HG03575 (cell line): Measurements from ENCODE around the gene RELN.

Experiments used
- ATAC-seq: cut with Tn5 transposase; IDR thresholded peaks from one replicate; pipeline ENCODE4 v1.9.1; 2021; ENCODE audit not compliant: unreplicated experiment, insufficient number of reproducible peaks, low FRiP score; ENCODE audit errors: extremely low read depth

RELN gene

DNA sequence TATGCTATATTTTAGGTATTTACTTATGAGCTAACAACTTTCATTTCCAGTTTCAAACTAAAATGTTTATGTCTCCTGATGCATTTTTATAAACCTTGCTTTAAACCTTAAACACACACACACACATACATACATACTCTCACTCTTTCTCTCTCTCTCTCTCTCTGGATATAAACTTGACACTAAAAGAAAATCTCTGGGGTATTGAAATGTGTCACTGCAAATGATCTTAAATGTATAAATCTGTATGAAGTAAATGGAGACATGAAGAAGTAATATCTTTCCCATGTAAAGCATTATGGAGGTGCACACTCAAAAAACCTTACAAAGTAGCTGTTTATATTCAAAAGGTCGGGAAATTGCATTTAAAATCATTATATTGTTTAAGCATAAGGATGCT lies 37.0 kb downstream of the RELN start:
- ATAC-seq: no peak

DNA sequence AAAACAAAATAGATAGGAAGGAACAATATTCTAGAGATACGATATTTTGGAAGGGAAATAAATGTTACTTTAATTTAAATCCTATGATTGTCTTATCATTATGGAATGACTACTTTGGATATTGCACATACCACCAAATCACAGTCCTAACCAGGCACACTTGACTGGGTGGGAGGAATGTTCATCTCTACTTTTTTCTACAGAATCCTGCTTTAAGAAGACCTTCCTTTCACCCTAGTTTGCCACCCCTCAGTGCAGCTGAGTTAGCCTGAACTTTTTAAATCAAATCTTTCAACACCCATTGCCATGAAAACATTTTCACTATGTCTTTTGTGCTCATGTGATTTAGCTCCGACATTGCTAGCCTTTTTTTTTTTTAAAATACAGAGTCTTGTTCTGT lies 38.1 kb downstream of the RELN start:
- ATAC-seq: no peak

DNA sequence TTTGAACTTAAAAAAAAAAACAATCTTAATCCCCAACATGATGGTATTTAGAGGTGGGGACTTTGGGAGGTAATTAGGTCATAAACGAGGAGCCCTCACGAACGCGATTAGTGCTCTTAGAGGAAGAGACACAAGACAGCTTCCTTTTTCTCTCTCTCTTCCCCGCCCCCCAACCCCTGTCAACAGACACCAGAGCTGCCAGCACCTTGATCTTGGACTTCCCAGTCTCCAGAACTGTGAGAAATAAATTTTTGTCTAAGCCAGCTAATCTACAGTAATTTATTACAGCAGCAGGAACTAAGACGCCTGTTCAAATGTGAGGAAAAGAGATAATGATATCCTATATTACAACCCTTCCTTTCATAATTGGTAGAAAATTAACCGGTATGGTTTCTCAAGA lies 40.1 kb downstream of the RELN start:
- no peak for ATAC-seq

DNA sequence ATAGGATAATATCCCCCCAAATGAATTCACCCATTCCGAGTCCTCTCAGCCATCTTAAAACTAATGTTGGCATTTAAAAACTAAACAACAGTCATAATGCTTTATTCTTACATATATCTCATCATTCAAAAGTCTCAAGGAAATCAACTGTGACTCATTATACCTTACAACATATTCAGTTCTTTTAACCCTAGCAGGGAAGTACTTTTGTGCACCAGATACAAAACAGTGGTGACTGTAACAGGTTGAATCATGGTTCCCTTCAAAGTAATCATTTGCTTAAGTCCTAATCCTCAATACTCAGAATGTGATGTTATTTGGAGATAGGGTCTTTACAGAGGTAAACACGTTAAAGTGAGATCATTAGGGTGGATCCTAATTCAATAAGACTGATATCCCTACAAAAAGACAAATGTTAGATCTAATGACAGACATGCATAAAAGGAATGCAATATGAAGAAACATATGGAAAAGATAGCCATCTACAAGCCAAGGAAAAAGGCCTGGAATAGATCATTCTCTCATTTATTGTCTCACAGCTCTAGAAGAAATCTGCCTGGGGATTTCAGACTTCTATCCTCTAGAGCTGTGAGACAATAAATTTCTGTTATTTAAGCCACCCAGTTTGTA lies 42.3 kb downstream of the RELN start:
- ATAC-seq: no peak

DNA sequence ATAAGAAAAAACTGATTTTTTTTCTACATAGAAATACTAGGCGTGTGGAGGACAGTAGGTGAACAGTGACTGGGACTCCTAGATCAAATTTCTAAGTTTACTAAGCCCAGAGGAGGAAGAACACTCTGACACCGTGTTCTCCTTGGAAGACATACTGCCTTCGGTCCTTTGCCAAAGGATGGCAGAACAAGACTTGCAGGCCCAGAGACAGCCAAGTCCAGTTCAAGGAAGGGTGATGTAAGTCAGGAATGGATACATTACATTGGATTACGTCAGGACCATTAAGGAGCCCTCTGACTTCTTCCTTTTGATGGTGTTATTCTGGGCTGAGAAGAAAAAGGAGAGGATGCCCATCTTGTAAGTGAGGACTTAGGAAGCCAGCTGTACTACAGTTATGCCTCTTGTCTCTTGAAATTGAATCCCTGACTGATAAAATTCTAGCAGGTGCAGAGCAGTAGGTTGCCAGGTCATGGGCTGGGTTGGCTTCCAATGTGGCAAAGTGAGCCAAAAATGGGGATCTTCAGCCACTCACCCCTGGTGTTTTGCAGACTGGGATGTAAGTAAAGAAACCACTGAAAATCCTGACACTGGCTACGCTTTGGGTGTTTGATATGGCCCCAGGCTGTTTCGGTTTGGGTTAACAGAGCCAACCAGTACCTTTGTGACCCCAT lies 45.1 kb downstream of the RELN start:
- no peak for ATAC-seq

DNA sequence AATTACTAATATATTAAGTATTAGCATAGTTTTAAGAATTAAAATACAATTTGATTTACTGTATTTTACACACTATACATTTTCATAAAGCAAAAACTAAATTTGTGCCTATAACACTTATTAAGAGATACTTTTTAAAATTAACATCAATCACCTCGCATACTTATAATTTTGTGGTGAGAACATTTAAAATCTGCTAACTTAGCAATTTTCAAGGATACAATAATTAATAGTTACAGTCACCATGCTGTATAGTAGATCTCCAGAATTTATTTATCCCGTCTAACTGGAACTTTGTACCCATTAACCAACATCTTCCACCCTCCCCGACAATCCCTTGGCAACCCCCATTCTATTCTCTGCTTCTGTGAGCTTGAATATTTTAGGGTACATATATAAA lies 47.5 kb downstream of the RELN start:
- ATAC-seq: no peak

DNA sequence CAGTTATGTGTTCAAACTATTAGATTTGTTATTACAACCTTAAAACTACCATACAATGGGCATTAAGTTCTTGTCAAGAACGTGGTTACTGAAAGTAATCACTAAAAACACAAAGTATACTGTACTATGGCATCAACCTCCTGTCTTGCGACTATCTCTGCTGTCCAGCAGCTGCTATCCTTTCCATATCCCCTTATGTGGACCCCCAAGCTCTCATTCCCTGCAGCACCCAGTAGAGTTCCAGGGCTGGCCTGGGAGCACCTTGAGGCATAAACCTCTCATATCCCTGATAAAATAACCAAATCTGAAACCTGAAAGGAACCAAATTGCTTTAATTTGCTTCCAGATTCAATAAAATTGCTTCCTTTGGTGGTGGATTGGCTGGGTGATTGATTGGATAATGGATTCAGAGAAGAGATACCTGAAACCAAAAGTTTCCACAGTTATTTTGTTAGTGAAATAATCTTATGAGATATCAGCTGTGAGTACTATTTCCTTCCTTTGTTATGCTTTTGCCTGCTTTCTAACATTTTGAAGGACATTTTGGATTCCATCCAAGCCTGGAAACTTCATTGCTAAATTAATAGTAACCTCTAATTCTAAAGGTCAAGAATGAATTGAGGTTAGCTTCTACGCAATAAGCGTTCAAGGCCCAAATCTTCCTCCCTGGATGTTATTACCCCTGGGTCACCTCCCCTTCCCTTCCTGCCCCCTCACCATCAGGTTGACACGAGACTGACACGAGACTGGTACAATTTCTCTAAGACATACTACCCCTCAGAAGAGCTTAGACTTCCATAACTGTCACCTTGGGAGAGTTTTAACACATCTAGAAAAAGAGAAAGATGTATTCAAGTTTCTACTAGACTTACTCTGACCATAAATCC lies 48.8 kb downstream of the RELN start:
- no peak for ATAC-seq

DNA sequence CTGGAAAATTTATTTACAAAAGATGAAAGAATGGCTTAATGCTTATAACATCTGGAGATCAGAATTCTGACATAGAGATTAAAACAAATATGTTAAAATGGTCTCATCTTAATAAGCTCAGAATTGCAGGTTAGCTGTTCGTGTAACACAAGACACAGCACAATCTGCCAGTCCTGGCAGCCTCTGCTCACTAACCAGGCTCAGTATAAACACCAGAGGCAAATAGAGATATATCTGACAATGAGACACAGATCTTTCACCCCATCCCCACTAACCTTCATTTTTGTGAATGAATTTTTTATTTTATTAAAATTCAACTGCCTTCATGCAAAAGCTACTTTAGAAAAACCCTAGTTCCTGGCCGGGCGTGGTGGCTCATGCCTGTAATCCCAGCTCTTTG lies 51.8 kb downstream of the RELN start:
- ATAC-seq: no peak

DNA sequence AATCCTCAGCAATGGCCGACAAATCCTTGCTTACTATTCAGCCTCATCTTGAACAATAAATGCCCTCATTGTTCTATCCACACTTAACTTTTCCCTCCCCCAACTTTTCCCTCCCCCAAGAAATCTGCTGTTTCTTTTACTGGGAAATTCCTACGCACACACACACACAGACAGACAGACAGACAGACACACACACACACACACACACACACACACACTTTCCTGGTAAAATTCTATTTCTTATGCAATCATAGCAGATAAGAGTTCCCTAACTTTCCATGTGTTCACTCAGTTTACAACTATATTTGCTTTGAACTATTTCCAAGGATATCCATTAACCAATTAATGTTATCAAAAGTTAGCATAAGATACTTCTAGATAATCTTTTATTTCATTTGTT lies 52.9 kb downstream of the RELN start:
- ATAC-seq: no peak

DNA sequence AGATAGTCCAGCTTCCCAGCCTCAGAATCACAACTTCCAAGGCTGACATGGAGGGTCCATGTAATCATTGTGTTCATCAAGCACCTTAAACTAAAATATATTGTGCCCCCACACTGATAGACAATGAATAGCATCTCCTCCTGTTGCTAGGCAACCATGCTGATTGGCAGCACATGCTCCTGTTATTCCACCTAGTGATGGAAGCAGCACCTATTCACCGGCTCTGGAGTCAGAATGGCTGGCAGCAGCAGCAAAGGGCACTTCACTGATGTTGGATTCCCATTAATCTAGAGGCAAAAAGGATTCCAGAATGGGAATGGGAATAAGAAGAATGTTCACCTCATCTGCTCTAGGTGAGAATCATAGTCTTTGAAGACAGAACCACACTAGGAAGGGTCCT lies 55.0 kb downstream of the RELN start:
- no peak for ATAC-seq

DNA sequence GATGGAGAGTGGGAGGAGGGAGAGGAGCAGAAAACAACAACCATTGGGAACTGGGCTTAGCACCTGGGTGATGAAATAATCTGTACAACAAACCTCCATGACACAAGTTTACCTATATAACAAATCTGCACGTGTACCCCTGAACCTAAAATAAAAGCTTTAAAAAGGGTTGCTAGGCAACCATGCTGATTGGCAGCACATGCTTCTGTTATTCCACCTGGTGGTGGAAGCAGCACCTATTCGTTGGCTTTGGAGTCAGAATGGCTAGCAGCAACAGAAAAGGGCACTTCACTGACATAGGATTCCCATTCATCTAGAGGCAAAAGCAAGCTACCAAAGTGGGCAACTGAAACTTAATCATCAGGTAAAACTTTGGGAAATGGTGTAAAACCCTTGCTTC lies 57.1 kb downstream of the RELN start:
- no peak for ATAC-seq

DNA sequence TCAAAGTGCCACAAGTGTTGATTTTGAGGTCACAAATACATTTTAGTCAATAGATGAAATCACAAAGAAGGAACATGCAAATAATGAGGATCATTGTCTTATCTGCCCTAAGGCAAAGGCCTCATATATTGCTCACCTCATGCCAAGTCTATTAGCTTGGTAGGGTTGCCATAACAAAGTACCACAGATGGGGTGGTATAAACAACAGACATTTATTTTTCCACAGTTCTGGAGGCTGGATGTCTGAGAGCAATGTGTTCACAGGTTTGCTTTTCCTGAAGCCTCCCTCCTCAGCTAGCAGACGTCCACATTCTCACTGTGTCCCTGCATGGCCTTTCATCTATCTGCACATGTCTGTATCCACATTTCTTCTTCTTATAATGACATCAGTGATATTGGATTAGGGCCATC lies 59.6 kb downstream of the RELN start:
- no peak for ATAC-seq

DNA sequence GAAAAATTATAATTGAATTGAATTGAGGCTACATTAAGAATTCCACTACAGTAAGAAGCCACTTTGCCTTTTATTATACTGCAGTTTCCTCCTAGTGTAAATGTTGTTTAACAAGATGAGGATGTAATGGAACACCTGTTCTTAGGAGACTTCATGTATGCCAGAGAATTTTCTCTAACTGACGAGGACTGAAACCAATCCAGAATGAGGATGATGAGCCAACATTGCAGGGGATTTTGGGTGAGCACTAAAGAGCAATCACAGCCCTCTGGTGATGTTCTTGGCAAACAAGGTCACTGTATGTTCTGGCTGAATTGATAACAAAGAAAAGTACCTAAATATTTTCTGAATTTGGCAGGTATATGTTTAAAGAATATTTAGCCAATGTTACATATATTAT lies 60.9 kb downstream of the RELN start:
- ATAC-seq: no peak

DNA sequence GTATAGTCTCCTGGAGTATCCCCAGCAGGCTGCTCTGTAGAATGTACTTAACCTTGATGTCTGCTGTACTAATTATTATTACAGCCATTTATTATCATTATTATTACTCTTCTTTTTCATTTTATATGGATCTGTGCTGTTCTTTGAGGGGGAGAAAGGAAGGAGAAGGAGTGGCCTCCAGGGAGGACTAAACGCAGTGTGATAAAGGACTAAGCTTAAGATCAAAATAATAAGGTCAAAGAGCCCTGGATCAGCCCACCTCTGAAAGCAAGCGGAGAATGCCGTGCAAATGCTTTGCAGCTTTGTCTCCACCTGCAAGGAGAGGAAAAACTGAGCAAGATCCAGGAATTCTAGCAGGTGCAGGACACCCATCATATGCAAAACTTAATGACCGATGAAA lies 65.3 kb downstream of the RELN start:
- no peak for ATAC-seq

DNA sequence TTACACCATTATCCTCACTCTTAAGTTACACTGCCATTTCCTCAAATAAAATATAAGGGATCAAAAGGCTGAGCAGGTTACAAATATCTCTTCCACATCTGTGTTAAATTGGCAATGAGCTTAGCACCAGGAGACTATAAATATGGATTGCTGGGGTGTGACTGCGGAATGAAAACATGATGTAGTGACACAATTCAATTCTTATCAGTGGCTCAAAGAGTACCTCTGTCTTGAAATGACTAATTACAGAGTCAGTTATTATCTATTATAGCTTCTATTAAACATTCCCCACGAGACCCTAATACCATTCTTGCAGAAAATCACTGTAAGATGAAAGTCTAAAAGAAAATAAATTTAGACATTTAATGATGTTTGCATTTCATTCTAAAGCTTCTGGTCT lies 67.1 kb downstream of the RELN start:
- ATAC-seq: no peak

DNA sequence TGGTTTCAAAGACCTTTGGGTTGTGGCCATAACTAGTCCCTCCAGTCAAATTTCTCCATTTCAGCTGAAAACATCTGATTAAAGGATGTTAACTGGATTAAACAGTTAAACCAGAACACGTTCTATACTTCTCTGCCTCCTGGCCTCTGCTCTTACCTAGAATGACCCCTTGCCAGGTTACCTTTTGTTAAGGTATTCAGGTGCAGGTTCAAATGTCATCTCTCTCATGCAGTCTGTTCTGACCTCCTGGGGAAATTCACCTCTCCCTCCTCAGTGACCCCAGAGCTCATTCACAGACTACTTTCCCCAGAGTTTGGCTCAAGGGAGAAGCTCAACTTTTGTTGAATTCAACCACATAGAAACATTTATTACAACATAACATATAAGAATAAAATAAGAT lies 67.8 kb downstream of the RELN start:
- ATAC-seq: no peak

DNA sequence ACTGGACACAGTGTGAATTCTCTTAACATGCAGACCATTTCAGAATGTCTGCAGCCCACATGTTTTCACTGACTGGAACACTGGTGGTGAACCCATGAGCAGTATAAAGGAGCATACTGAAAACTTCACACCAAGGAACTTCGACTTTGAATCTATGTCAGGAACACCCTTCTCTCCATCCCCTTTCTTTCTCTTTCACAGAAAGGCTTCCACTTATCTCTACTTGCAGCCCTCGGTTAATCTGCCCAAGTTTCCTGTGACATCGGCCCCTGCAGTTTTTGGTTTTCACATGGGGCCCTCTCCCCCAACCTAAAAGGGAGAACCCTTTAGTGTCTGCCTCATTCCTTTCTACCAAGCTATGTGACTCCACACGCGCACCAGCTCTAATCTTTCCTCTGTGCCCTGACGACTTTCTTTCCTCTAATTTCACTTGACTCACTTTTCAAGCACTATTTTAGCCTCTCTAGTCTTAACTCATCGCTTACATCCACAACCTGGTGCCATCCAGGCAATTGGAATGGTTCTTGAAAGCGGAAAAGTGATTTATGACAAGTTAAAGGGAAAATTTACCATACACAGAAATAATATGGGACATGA lies 70.1 kb downstream of the RELN start:
- no peak for ATAC-seq

DNA sequence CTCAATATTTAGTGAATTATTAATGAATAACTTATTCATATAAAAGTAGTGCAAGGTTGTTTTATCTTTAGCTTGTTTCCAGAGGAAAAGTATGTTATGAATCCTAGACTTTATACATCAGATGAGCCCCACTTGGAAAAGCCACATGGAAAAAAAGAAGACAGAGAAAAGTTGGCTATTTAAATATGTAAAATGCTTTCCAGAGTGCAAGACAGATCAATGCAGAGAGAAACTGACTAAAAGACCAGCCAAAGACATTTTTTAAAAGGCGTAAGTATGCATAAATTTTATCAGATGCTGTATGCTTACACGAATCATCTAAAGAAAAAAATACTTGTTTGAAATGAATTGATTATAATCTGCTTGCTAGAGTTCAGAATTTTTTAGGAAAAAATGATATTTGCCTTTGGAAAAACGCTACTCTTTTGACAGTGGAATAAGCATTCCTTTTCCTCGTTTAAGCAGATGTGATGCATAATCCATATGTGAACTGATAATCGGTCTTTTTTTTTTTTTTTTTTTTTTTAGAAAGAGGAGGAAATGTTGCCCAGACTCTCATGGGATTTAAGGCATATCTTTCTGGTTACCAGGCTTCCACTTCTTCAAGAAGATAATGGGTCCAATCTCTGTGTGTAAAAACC lies 70.7 kb downstream of the RELN start:
- no peak for ATAC-seq

DNA sequence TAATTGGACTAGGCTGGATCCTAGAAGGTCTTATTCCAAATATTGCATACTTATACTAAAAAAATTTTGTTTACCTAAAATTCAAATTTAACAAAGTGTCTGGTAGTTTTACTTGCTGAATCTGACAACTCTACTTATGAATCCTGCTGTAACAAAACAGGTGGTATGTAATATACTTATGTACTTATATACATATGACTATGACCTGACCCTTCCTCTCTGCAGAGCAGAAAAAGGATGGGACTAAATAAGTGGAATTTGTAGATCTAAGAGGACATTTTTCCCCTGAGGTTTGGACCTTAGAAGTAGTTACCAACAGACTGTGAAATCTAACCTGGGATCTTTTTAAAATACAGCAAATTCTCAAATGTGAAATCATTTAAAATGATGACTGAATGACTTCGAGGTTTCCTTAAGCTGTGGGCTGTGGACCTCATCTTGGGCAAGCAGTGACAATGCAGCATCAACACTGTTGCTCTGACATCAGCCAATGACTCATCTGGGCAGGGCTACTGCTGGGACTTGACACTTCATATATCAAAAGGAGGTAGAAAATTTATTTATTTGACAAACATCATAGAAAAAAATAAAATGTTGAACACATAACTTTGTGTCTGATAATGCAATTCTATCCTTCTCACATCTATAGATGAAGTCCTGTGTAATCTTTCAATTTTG lies 73.6 kb downstream of the RELN start:
- no peak for ATAC-seq
